Peyer's patch (tissue), 4 donors: ENCODE data around the gene ETHE1.

ENCODE experiments used
- CTCF ChIP-seq, 6 experiments: fragments of 450-650 bp in 4 of 6; fragments of 200-600 bp in 2 of 6; sonication (generic) in 1 of 6; IDR thresholded peaks; one replicate each; pipeline ENCODE4 v1.5.1; 2017 to 2019; ENCODE audit warnings: antibody characterized with exemption in 6 of 6, mild to moderate bottlenecking in 3 of 6, moderate library complexity in 1 of 6
- POLR2A ChIP-seq, 2 donors: fragments of 450-650 bp; IDR thresholded peaks; one replicate each; pipeline ENCODE4 v1.5.1; 2017; ENCODE audit warnings: antibody characterized with exemption in 2 of 2, mild to moderate bottlenecking in 2 of 2, moderate library complexity in 2 of 2

- TF ChIP-seq CTCF (IDR thresholded peaks at IDR 0.05), result no peak
- no peak for TF ChIP-seq POLR2A (IDR thresholded peaks at IDR 0.05)
Observed at GRCh38 chr19:43502419-43502976, 24.5 kb downstream of the ETHE1 start.
